HG03469 (cell line): ENCODE measurements around the gene AVL9.
A peak's percentile ranks its signal among the peaks of the same experiment; 100 is the strongest.
"Not testable (repeated sequence)": the region's sequence is repeated elsewhere in the genome, so short reads cannot be mapped to it uniquely, and the experiment has no call there.

Experiments used
- ATAC-seq: cut with Tn5 transposase; IDR thresholded peaks from one replicate; pipeline ENCODE4 v1.9.1; 2021; ENCODE audit warnings: mild to moderate bottlenecking, moderate library complexity, moderate number of reproducible peaks; ENCODE audit not compliant: unreplicated experiment

Gene AVL9

DNA sequence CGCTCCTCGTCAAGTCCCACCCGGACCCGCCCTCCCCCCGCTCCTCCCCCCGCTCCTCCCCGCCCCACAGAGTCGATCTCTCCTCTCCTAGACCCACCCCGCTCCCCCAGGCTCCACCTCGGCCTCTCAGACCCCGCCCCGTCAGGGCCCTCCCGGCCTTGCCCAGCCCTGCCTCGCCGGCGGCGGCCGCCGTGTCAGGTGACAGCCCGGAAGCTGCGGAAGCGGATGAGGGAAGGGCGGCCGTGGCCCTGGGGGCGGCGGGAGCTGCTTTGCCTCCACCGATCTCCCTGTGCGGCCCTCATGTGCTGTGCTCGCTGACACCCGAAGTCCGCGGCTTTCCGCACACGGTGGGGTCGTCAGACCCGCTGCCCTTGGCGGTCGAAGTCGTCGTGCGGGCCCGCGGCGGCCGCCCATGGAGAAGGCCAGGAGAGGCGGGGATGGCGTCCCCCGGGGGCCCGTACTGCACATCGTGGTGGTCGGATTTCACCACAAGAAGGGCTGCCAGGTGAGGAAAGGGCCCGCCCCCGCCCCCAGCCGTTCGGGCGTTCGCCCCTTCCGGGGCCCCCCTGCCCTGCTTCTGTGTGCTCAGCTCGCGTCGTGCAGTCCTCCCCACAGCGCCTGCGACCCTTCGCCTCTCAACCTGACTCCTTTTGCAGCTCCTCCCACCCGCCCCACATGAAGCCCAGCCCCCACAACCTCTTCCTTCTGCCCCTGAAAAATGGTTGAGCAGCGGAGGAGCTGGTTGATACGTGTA is at the start of gene AVL9:
Gene AVL9 (plus strand): TSS at position 192 of the 754 bp plus-strand sequence. CDS start 221 bp downstream, at position 413.
- ATAC-seq, result peak; percentile 91

GRCh38 chr7:32447218-32447617 is 48.1 kb upstream of the AVL9 start:
- ATAC-seq, result no peak

DNA sequence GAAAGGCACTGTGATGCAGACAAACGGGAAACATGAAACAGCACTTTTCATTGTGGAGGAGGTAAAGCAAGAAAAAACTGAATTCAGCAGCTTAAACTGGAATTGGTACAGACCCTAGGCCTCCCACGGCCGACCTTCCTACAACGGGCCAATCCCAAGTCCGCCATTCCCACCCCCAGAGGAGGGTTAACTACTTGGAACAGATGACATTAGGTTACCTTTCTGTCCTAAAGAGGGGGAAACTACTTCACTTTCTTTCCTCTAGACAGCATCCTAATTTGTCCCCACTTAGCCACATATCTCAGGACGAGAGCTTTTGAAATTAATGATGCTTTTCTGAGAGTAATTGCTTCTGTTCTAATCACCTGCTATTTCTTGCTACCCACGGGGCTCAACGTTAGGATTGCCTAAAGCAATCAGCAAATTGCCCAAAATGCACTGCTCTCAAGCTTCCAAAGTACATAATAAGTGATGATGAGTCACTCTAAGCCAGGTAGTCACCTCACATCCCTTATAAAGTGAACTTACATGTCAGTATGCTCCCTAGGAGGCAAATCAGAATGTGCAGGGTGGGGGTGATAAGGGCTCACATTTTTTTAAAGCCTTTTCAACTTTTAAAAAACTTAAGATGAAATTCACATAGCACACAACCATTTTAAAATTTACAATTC is 41.8 kb upstream of the AVL9 start:
- ATAC-seq, result no peak

GRCh38 chr7:32458025-32458424 is 37.3 kb upstream of the AVL9 start:
- ATAC-seq, result no peak

- no peak for ATAC-seq
Measured at GRCh38 chr7:32459788-32460187, 35.5 kb upstream of the AVL9 start.

DNA sequence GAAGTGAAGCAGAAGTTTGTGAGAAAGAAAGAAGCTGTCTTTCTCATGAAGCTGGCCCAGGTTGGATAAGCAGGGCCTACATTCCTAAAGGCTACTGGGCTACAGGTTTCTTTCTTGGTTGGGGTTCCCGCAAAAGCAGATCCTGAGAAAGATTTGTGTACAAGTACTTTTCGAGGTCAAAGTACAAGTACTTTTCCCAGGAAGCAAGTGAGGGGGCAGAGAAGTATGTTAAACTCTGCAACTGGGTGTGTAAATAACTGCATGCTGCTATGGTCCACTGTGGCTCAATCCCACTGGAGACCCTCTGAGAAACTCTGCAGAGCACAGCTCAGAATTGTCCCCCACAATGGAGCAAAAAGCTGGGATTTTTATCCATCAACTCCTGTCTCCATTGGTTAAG is 33.8 kb upstream of the AVL9 start:
- no peak for ATAC-seq

- no peak for ATAC-seq
Measured at GRCh38 chr7:32462451-32462850, 32.8 kb upstream of the AVL9 start.

GRCh38 chr7:32462977-32463376 is 32.3 kb upstream of the AVL9 start:
- no peak for ATAC-seq

DNA sequence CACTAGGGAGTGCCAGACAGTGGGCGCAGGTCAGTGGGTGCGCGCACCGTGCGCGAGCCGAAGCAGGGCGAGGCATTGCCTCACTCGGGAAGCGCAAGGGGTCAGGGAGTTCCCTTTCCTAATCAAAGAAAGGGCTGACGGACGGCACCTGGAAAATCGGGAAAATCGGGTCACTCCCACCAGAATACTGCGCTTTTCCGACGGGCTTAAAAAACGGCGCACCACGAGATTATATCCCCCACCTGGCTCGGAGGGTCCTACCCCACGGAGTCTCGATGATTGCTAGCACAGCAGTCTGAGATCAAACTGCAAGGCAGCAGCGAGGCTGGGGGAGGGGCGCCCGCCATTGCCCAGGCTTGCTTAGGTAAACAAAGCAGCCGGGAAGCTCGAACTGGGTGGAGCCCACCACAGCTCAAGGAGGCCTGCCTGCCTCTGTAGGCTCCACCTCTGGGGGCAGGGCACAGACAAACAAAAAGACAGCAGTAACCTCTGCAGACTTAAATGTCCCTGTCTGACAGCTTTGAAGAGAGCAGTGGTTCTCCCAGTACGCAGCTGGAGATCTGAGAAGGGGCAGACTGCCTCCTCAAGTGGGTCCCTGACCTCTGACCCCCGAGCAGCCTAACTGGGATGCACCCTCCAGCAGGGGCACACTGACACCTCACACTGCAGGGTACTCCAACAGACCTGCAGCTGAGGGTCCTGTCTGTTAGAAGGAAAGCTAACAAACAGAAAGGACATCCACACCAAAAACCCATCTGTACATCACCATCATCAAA is 30.5 kb upstream of the AVL9 start:
- ATAC-seq, result not testable (repeated sequence)

DNA sequence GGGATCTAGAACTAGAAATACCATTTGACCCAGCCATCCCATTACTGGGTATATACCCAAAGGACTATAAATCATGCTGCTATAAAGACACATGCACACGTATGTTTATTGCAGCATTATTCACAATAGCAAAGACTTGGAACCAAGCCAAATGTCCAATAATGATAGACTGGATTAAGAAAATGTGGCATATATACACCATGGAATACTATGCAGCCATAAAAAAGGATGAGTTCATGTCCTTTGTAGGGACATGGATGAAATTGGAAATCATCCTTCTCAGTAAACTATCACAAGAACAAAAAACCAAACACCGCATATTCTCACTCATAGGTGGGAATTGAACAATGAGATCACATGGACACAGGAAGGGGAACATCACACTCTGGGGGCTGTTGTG is 25.3 kb upstream of the AVL9 start:
- not testable (repeated sequence) for ATAC-seq

- ATAC-seq, result no peak
Measured at GRCh38 chr7:32470871-32471270, 24.4 kb upstream of the AVL9 start.

DNA sequence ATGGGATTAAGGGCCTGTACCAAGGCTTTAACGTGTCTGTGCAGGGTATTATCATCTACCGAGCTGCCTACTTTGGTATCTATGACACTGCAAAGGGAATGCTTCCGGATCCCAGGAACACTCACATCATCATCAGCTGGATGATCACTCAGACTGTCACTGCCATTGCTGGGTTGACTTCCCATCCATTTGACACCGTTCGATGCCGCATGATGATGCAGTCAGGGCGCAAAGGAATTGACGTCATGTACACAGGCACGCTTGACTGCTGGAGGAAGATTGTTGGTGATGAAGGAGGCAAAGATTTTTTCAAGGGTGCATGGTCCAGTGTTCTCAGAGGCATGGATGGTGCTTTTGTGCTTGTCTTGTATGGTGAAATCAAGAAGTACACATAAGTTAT is 23.3 kb upstream of the AVL9 start:
- ATAC-seq, result no peak

- no peak for ATAC-seq
Measured at GRCh38 chr7:32474008-32474407, 21.3 kb upstream of the AVL9 start.

- no peak for ATAC-seq
Measured at GRCh38 chr7:32476816-32477648, 18.3 kb upstream of the AVL9 start.

DNA sequence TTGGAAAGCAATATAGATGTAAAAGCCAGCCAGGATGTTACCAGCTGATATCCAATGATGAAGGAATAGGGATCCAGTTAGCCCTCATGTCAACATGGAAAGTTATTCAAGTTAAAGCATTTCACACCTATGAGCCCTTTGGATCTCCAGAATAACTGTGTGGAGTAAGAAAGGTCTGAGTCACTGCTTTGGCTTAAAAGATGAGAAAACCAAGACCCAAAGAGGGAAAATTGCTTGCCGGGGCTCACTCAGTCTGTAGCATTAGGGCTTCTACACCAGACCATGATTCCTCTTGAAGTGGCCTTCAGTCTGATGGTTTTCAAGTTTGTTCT is 17.7 kb upstream of the AVL9 start:
- ATAC-seq, result no peak

DNA sequence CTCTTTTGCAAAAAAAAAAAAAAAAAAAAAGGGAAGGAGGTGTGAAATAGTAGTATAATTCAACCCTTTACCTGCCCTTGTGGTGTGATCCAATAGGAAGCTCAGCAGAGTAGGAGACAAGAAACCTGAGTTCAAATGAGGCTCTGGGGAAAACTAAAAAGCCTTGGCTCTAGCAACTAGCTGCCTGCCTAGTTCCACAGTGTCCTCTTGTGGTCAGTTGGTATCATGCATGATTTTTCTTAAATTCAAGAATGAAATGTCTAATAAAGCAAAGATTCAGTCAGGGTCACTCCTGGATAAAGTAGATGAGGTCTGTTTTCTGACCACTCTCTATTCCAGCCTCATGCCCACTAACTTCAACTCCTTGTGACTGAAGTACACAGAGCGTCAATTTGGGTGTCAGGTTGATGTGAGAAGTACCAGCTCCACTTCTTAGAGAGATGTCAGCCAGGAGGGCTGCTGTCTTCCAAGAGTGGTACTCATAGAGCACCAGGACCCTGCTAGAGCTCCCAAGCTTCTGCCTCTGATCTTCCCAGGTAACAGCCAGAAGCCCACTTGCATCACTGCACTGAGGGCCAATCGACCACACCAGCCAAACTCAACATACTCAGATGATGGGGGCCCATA is 15.6 kb upstream of the AVL9 start:
- ATAC-seq, result no peak

GRCh38 chr7:32481176-32481575 is 14.1 kb upstream of the AVL9 start:
- no peak for ATAC-seq

DNA sequence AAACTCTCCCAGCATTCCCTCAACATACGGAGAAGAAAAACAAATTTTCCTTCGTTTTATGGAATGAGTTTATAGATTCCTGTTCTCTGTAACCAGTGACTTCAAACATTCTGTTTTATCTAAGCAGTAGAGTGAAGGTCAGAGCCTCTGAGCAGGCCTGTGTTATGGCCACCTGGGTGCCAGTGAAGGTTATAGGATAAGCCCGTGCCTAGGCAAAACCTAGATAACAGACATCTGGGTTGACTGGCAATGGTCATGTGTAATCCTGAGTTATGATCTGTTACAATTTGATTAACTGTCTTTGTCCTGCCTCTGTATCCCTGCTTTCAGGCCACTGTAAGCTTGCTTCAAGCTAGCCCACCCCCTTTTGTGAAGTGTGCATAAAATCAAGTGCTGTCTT is 13.4 kb upstream of the AVL9 start:
- no peak for ATAC-seq

DNA sequence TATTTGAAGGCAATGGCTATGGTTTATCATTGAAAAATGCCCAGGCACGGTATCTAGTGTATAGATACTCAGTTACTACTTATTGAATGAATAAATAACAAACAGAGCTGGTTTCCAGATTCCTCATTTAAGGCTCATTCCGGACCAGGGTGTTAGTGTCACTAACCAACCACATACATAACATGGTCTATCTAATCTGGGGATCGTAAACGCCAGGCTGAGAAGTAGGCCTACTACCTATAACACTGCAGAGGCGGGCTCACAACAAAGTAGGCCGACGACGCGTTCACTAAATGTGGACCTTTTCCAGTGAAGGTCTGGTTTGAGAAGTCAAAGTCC is 5.5 kb upstream of the AVL9 start:
- ATAC-seq, result peak; percentile 2

DNA sequence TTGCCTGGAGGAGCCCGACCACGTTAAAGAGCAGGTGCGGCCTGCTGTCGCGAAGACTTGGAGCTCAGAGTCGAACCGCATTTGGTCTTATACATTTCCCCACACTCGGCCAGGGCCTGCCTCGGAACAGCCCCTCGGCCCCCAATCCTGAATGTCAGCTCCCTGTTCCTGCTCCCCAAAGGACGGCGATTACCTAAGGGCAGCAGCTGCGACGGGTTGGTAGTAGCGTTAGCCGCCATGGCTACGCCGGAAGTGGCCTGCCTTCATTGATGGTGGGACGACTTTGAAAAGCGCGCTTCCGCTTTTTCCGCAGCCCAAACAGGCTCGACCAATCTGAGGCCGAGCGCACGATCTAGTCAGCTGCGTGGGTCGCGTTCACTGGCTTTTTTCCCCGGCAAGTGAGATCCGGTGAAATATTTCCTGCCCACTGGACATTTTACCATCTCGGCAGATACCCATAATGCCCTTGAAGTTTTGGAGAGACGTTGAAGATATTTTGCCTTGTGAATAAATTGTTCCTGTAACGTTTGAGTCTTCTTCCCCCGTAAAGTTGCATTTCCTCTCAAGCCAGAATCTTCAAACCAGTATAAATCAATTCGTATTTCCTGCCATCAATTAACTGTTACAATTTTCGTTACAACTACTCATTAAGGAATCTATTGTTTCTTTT is 5.0 kb upstream of the AVL9 start, which contains the start of gene LSM5:
Gene LSM5 (minus strand): TSS at position 254 of the 670 bp plus-strand sequence. CDS start 15 bp downstream, at position 239.
- ATAC-seq, result peak; percentile 79
